ENCODE data around the gene ADAT3.

The ADAT3 gene

DNA sequence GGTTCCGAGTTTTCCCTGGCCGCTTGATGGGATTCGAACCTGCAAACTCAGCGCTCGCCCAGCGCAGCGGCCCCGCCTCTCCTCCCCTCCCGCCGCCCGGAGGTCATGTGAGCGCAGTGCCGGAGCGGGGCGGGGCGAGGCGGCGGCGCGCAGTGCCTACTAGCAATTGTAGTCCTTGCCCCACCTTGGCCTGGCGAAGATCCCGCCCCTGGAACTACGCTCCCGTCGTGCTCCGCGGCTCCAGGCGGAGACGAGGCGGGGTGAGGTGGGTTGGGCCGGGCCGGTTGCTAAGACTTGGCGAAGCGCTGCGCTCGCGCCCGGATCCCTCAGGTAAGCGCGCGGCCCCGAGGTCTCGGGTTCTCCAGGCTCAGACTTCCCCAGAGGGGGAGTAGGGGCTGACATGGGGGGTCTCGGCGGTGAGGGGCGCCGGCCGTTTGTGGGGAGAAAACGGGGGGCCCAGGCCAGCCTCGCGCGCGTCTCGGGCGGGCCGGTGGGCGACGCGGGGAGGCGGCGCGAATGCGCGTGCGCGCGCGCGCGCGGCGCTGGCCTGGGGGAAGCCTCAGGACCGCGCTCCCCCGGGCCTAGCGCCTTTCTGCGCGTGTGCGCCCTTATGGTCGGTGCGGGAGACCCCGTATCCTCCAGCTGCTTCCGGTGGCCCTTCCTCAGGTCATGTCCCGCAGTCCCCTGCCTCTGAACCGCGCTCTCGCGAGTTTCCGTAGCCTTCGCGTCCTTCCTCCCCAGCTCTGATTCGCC, at the start of gene ADAT3, which contains the start of gene SCAMP4:
ADAT3 (plus strand) TSS at position 290 of the 753 bp plus-strand sequence. CDS start 6,649 bp downstream, outside the sequence.
SCAMP4 (plus strand) TSS at position 290 of the 753 bp plus-strand sequence. CDS start 9,621 bp downstream, outside the sequence.
- peak; percentile 96 for DNase-seq (ENCODE audit: low read depth, low spot score)

DNA sequence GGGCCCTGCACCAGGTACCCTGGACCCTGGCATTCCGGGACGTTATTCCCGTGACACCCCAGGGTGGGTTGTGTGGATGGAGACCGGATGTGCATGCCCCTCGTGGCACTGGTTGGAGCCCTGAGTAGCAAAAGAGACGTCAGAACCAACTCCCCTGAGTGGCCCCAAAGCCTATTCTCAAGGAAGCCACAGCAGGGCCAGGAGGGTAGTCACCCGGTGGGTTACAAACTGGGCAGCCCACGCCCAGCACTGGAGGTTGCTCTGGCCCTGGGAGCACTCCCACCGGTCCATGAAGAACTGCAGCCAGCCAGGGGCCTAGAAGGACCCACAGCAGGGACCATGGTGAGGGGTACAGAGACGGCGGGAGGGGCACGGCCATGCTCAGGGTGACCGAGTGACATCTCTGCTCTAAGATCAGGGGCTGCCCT, 49.4 kb upstream of the ADAT3 start:
- no peak for DNase-seq (ENCODE audit: low read depth, low spot score)

DNA sequence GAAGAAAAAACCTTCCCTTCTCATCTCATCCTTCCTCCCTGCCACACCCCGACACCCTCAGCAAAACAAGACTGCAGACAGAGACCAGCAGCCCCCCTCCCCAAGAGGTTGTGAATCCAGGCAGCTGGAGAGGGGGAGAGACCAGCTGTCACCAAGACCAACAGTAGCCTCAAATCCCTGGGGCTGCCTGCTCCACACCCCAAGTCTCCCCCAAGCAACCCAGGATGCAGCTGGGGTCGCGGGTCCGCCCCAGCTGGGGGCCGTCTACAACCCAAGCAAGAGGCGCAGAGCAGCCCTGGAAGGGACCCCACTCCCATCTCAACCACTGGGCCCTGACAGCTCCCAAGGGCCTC, 48.9 kb upstream of the ADAT3 start:
- no peak for DNase-seq (ENCODE audit: low read depth, low spot score)

DNA sequence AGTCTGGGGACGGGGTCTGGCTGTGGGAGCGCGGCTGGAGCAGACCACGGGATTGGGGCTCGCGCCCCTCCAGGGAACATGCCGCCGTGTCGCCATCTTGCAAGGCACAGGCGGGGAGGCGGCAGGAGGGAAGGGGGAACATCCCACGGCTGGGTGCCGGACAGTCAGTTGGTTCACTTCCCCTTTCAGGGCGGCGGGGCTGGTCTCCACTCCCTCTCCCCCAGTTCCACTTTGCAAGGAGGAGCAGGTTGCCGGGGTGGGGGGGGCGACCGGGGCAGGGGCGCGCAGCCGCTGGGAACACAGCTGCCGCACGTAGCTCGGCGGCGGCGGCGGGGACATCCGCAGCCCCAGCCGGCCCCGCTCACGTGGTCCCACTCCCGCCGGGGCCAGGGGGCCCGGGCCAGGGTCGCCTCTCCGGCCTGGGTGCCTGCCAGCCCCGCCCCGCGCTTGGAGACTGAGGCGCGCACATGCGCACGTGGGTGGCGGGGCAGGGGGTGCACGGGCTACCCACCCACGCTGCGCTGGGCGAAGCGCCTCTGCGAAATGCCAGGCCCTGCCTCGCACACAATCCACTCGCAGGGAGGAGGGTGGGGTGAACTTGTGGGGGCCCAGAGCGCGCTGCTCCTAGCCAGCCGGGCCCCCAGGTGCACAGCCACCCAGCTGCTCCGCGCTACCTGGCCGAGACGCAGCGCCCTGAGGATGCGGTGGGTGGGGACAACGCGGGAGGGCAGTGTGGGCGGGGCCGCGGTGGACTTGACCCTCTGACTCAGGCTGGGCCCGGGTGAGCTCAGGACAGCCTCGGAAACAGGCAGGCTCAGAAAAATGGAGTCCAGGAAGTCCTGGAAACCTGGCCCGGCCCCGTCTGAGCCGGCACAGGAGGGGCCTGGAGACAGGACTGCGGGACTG, 48.2 kb upstream of the ADAT3 start:
- DNase-seq (ENCODE audit: low read depth, low spot score): no peak

DNA sequence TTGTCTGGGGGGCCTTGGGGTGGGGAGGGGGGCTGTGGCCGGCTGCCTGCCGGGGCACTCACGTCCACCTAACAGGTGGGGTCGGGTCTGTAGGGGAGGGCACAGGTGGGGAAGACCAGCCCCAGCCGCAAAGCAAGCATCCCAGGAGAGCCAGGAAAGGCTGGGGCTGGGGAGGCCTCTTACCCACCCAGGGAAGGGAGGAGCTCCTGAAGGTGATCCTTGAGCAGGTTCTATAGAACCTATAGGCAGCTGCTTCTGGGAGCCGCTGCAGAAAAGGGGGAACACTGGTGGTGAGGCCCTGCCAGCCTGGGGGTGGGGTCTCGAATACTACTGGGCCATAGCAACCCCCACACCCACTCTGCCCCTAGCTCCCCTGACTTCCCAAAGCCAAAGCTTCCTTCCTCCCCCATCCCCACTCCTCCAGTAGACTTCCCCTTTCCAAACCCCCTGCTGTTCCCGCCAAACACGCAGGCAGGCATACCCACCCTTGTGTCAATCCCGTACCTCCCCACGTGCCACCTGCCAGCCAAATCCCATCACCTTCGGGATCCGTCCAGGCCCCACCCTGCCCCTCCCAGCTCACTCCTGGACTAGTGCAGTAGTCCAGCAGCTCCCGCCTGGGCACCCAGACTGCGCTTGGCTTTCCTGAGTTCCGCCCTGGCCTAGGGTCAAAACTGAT, 47.4 kb upstream of the ADAT3 start:
- no peak for DNase-seq (ENCODE audit: low read depth, low spot score)

DNA sequence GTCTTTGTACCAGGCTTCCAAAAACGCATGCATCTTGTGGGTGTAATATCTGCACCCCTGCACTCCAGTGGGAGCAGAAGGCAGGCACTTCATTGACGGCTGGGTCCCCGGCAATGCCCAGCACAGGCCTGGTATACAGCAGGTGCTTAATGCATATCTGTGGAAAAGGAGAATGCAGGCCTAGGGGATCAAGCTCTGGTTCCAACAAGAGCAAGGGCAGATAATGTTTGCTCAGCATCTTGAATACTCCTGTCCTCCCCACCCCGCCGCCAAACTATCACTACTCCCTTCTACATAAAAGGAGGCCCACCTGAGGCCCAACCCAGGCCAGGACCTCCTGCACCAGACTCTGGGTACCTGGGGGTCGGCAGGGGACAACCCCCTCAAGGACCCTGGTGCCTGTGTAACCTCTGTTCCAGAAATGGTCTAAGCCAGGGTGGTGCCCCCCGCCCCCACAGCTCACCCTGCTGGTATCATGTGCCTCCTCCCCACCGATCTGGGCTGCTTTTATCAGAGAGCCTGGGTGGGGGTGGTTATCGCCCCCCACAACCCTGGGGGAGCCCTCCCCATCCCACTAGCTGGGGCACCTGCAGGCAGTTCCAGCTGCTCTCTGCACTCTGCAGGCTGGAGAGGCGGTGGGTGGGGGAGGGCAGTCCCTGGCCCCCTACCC, 46.7 kb upstream of the ADAT3 start:
- DNase-seq (ENCODE audit: low read depth, low spot score): no peak

DNA sequence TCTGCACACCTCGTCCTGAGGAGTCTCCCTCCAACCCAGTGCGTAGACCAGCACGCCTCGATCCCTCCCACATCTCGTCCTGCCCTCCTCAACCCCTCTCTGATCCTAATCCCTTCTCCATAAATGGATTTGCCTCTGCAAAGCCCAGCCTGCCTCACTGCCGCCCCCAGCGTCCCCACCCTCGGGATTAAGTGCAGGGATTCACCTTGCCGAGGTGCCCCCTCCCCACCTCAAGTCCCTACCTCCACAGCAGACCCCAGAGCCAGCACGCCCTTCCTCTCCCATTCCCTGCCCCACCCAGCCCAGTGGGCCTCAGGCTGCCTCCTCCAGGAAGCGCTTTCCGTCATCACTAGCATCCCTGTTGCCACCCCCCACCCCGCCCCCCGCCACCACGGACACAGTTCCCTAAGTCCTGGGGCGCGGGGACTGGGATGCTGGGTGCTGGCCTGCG, 45.8 kb upstream of the ADAT3 start:
- no peak for DNase-seq (ENCODE audit: low read depth, low spot score)

DNA sequence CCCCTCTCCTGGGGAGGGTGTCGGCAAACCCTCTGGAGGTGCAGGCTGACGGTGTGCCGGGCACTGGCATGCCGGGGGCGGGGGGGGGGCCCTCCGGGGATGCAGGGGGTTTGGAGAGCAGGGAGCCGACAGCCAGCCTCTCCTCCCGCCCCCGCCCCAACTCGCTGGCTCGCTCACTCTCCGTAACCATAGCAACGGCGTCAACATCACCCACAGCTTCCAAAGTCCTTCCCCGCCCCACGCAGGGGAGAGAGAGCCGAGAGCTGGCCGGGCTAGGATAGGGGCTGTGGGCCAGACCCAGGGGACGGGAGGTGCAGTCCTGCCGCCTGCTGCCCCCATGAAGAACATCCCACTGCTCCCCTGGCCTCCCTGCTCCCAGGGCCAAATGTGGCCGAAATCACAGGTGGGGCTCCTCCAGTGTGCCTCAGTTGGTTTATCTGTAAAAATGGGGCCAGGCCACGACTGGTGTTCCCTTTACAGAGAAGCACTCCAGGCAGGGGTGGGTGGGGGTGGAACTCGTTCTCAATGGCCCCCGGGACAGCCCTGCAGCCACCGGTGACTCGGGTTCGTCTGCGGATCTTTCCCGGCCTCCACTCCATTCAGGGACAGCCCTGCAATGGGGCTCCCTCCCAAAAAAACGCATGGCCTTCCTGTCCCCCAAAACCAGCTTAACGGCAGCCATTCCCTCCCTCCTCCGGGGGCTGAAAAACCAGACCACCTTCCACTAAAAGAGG, 45.0 kb upstream of the ADAT3 start:
- no peak for DNase-seq (ENCODE audit: low read depth, low spot score)

DNA sequence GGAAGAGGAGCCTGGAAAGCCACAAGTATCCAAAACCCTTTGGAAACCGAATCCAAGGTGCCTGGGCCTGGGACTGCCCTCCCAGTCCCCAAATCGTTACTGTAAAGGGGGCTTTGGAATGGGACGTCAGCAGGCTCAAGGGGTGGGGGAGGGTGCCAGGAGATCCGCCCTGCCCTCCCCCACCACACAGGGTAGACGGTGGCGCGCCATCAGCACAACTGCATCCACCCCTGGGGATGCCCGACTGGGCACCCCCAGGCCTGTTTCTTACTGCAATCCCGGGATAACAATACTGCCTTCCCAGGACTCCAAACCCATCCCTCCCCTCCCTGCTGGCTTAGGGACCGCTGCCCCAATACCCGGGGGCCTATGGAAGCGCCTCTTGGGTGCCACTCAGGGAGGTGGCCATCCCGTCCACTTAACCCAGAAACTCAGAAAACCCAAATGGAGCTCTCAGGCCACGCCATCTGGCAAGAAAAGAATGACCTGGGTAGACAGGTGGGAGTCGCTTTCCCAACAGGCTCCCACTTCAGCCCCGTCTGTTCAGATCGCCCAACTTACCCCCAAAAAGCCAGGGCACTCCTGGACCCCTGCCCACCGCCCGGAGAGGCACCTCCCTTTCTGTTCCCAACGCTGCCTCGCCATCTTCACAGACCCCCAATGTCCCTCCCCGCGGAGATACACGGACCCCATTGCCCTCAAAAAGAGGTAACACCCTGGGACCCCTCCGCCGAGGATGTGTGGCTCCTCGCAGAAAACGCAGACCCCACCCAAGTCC, 44.2 kb upstream of the ADAT3 start:
- DNase-seq (ENCODE audit: low read depth, low spot score): no peak

DNA sequence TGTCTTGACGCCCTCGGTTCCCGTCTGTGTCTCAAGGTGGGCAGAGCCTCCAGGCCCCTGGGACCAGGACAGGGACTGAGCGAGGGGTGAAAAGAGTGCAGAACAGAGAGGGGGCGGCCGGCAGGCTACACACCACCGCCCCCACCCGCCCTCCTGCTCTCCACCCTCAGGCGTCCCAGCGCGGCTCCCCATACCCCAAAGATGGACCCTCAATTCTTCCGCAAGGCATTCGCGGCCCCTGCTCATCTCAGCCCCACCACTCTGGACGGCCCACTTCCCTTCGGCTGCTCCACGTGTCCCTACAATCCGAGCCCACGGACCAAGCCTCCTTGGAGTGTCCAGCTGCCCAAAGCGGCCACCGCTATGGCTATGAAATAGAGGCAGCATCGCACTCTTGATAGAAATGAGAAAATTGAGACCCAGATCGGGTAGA, 43.6 kb upstream of the ADAT3 start:
- DNase-seq (ENCODE audit: low read depth, low spot score): no peak

DNA sequence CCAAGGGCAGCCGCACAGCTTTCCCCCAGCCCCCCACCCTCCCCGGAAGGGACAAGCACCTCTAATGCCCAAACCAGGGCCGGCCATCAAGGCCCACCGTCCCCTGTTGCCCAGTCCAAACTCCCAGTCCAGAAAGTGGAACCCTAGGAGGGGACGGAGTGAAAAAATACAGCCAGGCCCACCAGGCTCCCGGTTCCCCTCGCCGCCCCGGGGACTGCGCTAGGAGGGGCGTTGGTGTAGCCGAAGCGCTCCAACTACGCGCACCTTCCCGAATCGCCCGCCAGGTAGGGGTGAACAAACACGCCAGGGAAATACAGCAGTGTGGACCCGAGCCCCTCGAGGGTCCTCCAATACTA, 43.2 kb upstream of the ADAT3 start:
- DNase-seq (ENCODE audit: low read depth, low spot score): no peak

DNA sequence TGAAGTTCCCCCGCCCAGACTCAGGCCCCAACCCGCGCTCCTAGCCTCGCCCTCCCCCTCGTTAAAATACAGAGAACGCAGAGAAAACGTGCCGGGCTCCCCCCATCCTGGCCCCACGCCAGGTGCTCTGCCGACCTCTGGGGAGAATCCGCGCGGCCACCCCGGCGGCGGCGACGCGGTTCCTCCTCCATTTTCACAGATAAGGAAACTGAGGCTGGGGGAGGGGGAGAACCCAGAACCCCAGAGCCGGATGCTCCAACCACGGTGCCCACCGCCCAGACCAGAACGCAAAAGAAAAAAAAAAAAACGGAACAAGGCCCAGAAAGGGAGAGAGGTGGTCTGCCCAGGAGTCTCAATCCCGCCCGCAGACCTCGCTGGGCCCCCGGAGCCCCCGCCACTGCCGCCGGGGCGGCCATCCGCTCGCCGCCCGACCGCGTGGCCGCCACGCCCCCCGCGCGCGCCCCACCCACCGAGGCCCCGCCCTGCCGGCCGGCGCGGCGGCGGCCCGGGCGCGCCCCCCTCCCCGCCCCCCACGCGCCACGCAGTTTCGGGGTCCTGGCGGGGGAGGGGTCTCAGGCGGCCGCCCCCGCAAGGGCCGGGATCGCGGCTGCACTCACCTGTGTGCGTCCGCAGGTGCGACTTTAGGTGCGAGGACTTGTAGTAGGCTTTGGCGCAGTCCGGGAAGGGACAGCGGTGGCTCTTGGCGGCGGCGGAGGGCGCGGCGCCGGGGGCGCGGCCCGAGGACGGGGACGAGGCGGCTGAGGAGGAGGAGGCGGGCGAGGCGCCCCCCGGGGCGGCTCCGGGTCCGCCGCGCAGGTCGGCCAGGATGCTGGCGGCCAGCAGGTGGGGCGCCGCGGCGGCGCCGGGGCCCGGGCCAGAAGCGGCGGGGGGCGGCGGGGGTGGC, 42.5 kb upstream of the ADAT3 start:
- no peak for DNase-seq (ENCODE audit: low read depth, low spot score)

DNA sequence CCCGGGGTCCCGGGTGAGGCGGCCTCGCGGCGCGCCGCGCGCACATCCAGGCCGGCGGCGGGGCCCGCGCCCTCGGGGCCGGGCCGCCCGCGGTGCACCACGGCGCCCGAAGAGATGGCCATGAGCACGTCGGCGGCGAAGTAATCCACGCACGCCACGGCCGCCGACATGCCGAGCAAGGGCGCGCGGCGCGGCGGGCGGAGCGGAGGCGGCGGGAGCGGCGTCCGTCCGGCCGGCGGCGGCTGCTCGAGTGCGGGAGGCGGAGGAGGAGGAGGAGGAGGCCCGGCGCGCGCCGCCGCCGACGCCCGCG, 41.9 kb upstream of the ADAT3 start, which contains the start of gene KLF16:
KLF16 (minus strand) TSS at position 252 of the 310 bp plus-strand sequence; CDS start at position 170, 82 bp downstream.
- DNase-seq (ENCODE audit: low read depth, low spot score): no peak

DNA sequence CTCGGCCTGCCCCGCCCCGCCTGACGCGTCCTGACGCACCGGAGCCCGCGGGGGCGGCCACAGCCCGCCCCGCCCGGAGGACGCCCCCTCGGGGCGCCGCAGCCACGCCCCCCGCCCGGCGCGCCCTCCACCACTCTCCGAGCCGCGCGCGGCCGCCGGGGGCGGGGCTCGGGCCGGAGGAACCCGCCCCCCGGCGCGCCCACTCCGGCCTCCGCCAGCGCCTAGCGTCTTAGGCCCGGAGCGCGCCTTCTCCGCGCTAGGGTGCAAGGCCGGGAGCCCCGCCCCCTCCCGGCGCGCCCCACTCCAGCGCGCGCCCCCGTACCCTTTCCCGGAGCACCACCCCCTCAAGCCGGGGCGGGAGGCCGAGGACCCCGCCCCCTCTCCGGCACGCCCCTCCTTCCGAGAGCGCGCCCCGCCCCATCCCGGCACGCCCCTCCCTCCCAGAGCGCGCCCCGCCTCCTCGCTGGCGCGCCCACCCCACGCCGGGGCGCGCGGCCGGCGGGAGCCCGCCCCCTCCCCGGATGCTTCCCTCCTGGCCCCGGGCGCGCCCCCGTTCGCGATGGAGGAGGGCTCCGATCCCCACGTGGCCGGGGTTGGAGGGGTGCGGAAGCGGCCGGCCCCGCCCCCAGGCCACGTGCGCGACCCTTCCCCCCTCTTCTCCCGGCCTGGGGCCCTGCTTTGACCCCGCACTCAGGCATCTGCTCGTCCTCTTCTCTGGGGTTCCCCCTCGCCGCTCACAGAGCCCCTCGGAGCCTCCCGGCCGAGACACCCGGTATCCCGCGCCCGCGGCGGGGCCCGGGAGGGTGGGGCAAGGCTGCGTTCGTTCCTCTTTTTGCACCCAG, 41.3 kb upstream of the ADAT3 start:
- DNase-seq (ENCODE audit: low read depth, low spot score): peak; percentile 76

DNA sequence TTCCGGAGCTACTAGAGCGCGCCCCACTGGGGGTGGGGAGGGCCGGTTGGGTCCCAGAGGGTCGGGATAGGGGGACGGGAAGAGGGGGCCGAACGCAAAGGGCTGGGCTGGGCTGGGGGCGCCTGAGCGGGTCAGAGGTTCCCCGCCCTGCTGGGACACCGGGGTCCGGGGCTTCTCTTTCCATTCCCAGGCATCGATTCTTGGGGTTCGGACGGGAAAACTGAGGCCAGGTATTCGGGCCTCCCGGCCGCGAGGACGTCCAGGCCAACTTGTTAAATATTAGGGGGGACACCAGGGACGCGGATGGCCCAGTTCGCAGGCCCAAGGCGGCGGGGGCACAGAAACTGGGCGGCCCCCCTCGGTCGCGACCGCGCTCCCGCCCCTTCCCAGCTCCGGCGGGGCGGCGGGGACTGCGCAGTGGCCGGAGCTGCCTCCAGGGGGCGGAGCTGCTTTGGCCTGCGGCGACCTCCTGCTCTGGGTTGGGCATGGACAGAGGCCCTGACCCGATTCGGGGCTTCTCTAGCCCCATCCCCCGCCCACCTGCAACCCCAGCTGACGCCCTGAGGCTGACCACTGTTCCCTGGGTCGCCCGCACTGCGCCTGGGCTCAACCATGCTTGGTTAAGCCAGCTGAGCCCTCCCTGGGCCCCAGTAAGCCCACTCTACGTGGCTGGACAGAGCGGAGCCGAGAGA, 40.6 kb upstream of the ADAT3 start:
- DNase-seq (ENCODE audit: low read depth, low spot score): no peak

DNA sequence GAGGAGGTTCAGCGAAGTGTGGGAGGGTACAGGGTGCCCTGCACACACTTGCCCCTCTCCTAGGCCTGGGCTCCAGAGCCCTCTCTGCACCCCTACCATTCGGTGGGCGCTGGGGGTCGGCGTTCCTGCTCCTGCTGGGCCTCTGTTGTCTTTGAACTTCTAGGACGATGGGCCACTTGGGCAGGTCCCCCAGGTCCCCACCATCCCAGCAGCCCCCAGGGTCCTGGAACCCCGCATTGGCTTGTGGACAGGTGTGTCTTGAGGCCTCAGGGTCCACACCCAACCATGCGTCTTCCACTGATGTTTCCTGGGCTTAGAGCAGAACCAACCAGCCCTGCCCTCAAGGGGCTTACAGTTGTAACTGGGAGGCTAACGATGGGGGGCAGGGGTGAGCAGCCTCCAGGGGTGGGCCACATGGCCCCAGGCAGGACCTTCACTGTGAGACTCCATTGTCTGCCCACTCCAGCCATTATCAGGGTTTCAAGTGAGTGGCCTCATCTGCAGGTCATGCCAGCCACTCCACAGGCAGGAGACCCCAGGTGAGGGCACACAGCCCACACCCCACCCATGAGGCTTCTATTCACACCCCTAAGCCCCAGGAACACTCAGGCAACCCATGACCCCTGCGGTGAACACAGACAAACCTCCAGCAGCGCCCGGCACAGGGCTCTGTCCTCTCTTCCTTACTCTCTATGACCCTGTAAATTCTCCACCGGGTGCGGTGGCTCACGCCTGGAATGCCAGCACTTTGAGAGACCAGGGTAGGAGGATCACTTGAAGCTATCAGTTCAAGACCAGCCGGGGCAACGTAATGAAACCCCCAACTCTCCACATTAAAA, 39.8 kb upstream of the ADAT3 start:
- no peak for DNase-seq (ENCODE audit: low read depth, low spot score)
